NCI-H1930 (cell line): ENCODE measurements around the gene USP49.

Experiments
- DNase-seq, 2 experiments: peaks; one replicate each; lab custom pipeline; 2025; lab: John Stamatoyannopoulos, UW

The USP49 gene

GRCh38 chr6:41929924-41930323, 34.7 kb upstream of the USP49 start:
- DNase-seq = no peak

GRCh38 chr6:41927253-41927652, 32.1 kb upstream of the USP49 start:
- DNase-seq = no peak

GRCh38 chr6:41922154-41922553, 27.0 kb upstream of the USP49 start:
- no peak for DNase-seq

- no peak for DNase-seq
Measured at GRCh38 chr6:41921712-41921998, 26.5 kb upstream of the USP49 start.

- peak; percentile 81 to 94 for DNase-seq
Measured at GRCh38 chr6:41920921-41921711, 25.9 kb upstream of the USP49 start, which contains the start of the genes BYSL and MED20. TSS of gene BYSL (plus strand) at chr6:41921499. CDS start at chr6:41921563, 64 bp downstream. TSS of gene MED20 (minus strand) at chr6:41921139. CDS start at chr6:41921018, 121 bp downstream.

- no peak for DNase-seq
Measured at GRCh38 chr6:41917528-41917927, 22.4 kb upstream of the USP49 start.

- DNase-seq = no peak
Measured at GRCh38 chr6:41914869-41915530, 19.8 kb upstream of the USP49 start.

- DNase-seq = no peak
Measured at GRCh38 chr6:41914343-41914742, 19.2 kb upstream of the USP49 start.

- no peak for DNase-seq
Measured at GRCh38 chr6:41909727-41910126, 14.6 kb upstream of the USP49 start.

GRCh38 chr6:41901882-41902519, 6.8 kb upstream of the USP49 start:
- DNase-seq = peak in 1 of 2 experiments; percentile 3

- DNase-seq = no peak
Measured at GRCh38 chr6:41900861-41901260, 5.7 kb upstream of the USP49 start.

GRCh38 chr6:41896281-41896680, 1.1 kb upstream of the USP49 start:
- DNase-seq = no peak

- peak in 1 of 2 experiments; percentile 85 for DNase-seq
Measured at GRCh38 chr6:41894366-41895299, 542 bp downstream of the USP49 start.

GRCh38 chr6:41892921-41893564, 2.1 kb downstream of the USP49 start:
- DNase-seq = no peak

GRCh38 chr6:41887331-41887751, 7.8 kb downstream of the USP49 start:
- no peak for DNase-seq

GRCh38 chr6:41885930-41886329, 9.2 kb downstream of the USP49 start:
- no peak for DNase-seq

GRCh38 chr6:41884957-41885356, 10.2 kb downstream of the USP49 start:
- no peak for DNase-seq

GRCh38 chr6:41881506-41881905, 13.7 kb downstream of the USP49 start:
- DNase-seq = no peak

- no peak for DNase-seq
Measured at GRCh38 chr6:41878961-41879405, 16.2 kb downstream of the USP49 start.

GRCh38 chr6:41878246-41878645, 16.9 kb downstream of the USP49 start:
- no peak for DNase-seq

- no peak for DNase-seq
Measured at GRCh38 chr6:41877051-41877680, 18.0 kb downstream of the USP49 start.
